K562 (cell line): ENCODE results near the gene PHF21A. TPM values are rescaled to one million over a fixed set of nuclear protein-coding genes. Genes with fewer than 3 reads are reported as not detected.
A peak's percentile ranks its signal among the peaks of the same experiment; 100 is the strongest.

Source experiments
- ATAC-seq: fragments of 200-7000 bp; cut with Tn5 transposase; 3 replicates; pipeline ENCODE4 v1.9.1; 2020; ENCODE audit warnings: moderate library complexity
- BruUV-seq: library from RNA; stranded (reverse); fragments of 400-500 nt; replicated peaks from 2 replicates; lab custom pipeline; 2021; lab: Mats Ljungman, UMichigan
- CTCF ChIA-PET: fragments of 300-600 bp; formaldehyde crosslinking; extraction: SDS; loops from one replicate; lab custom pipeline; 2021; ENCODE audit warnings: low intra/inter-chr PET ratio; lab: Yijun Ruan, JAX
- POLR2A ChIA-PET: fragments of 300-600, 350-650 bp; sonication (Branson Sonifier 250); formaldehyde crosslinking; extraction: SDS; loops from one replicate; lab custom pipeline; 2021; ENCODE audit warnings: antibody characterized with exemption, inconsistent platforms; lab: Yijun Ruan, JAX
- DNase-seq, 4 experiments: peaks; one replicate each; pipeline versions ENCODE4 v3.0.0 to v3.0.0-alpha.2; 2011 to 2018; ENCODE audit warnings: low spot score in 3 of 4, mixed read lengths in 3 of 4; ENCODE audit errors: extremely low read depth in 1 of 4
- FAIRE-seq: peaks from 2 replicates; lab custom pipeline; 2011; peaks lifted over from hg19 to GRCh38; lab: Jason Lieb, UNC
- H2AFZ ChIP-seq: 2 replicates; pipeline ENCODE4 v1.6.0; 2011; ENCODE audit warnings: low read depth, low read length, control low read depth, inconsistent platforms
- H3K27ac ChIP-seq: fragments of 200-600 bp; 3 replicates; pipeline ENCODE4 v1.8.0; 2011; ENCODE audit warnings: low read depth, mild to moderate bottlenecking, control low read depth, inconsistent platforms, low read length, moderate library complexity, mixed read lengths; ENCODE audit errors: extremely low read depth
- H3K27me3 ChIP-seq, 2 experiments: fragments of 300-600 bp in 1 of 2; 2 replicates in 1 of 2; 3 replicates in 1 of 2; pipeline versions ENCODE4 v1.6.0 to v1.8.0; 2011; ENCODE audit warnings: inconsistent platforms in 2 of 2, low read length in 2 of 2, mild to moderate bottlenecking in 1 of 2, mixed read lengths in 1 of 2, moderate library complexity in 1 of 2; ENCODE audit not compliant: control insufficient read depth in 2 of 2, insufficient read depth in 2 of 2
- H3K36me3 ChIP-seq: fragments of 300-600 bp; 3 replicates; pipeline ENCODE4 v1.8.0; 2011; ENCODE audit warnings: mild to moderate bottlenecking, low read length, inconsistent platforms; ENCODE audit not compliant: control insufficient read depth, insufficient read depth
- H3K4me1 ChIP-seq, 2 experiments: fragments of 200-600 bp in 1 of 2; replicated peaks in 1 of 2; 2 replicates in 1 of 2; 3 replicates in 1 of 2; pipeline versions ENCODE4 v1.5.1 to v1.8.0; 2011; ENCODE audit warnings: inconsistent platforms in 2 of 2, low read length in 2 of 2, mild to moderate bottlenecking in 1 of 2, mixed read lengths in 1 of 2, moderate library complexity in 1 of 2; ENCODE audit not compliant: control insufficient read depth in 2 of 2, insufficient read depth in 2 of 2
- H3K4me2 ChIP-seq: 2 replicates; pipeline ENCODE4 v1.6.1; 2011; ENCODE audit warnings: low read length, control low read depth, inconsistent platforms, mixed read lengths; ENCODE audit not compliant: insufficient read depth
- H3K4me3 ChIP-seq: fragments of 200-600 bp; sonication (generic), shearing (Covaris generic); 2 replicates; pipeline ENCODE4 v1.5.1; 2016; ENCODE audit warnings: control low read depth, inconsistent platforms
- H3K79me2 ChIP-seq: fragments of 200-600 bp; 3 replicates; pipeline ENCODE4 v1.8.0; 2011; ENCODE audit warnings: low read length, inconsistent platforms; ENCODE audit not compliant: control insufficient read depth, insufficient read depth
- H3K9ac ChIP-seq, 2 experiments: 2 replicates each; pipeline versions ENCODE4 v1.6.0 to v1.6.1; 2011; ENCODE audit warnings: low read depth in 2 of 2, low read length in 2 of 2, control low read depth in 1 of 2, inconsistent platforms in 1 of 2, mild to moderate bottlenecking in 1 of 2, mixed read lengths in 1 of 2; ENCODE audit not compliant: insufficient read depth in 1 of 2
- H3K9me1 ChIP-seq: one replicate; pipeline ENCODE4 v1.6.0; 2011; ENCODE audit warnings: inconsistent platforms, mild to moderate bottlenecking, low read length, moderate library complexity; ENCODE audit not compliant: control insufficient read depth, insufficient read depth
- H3K9me3 ChIP-seq: replicated peaks from 2 replicates; pipeline ENCODE4 v1.5.1; 2011; ENCODE audit warnings: low read depth, low read length, inconsistent platforms; ENCODE audit not compliant: control insufficient read depth, insufficient read depth
- H4K20me1 ChIP-seq: replicated peaks from 2 replicates; pipeline ENCODE4 v1.6.1; 2011; ENCODE audit warnings: low read length, inconsistent platforms, mixed read lengths; ENCODE audit not compliant: control insufficient read depth, insufficient read depth
- BHLHE40 ChIP-seq: IDR thresholded peaks from 2 replicates; pipeline ENCODE4 v1.6.1; 2011; ENCODE audit warnings: low read length, improper control_type of control experiment
- CEBPG ChIP-seq, 3 experiments: fragments of 200-800 bp in 1 of 3; sonication (Bioruptor generic) in 1 of 3; sonication (generic) in 1 of 3; formaldehyde crosslinking in 1 of 3; IDR thresholded peaks in 2 of 3; conservative IDR thresholded peaks in 1 of 3; 2 replicates each; pipeline versions ENCODE4 v1.6.1 to v1.8.0; 2016 to 2022; ENCODE audit warnings: missing compliant biosample characterization in 2 of 3, missing genetic modification characterization in 2 of 3, mild to moderate bottlenecking in 1 of 3, missing genetic modification reagents in 1 of 3
- ESRRB ChIP-seq: fragments of 250-450 bp; sonication (Bioruptor Pico); IDR thresholded peaks from 2 replicates; pipeline ENCODE4 v1.5.0; 2020; ENCODE audit warnings: mild to moderate bottlenecking, moderate library complexity, borderline replicate concordance
- FIP1L1 ChIP-seq: fragments of 200-400 bp; formaldehyde crosslinking; IDR thresholded peaks from 2 replicates; pipeline ENCODE4 v1.6.1; 2018; ENCODE audit warnings: mild to moderate bottlenecking, low read depth, low read length; ENCODE audit not compliant: poor library complexity, severe bottlenecking
- TAF7 ChIP-seq: fragments of 450-650 bp; IDR thresholded peaks from 2 replicates; pipeline ENCODE4 v1.6.1; 2016; ENCODE audit warnings: missing genetic modification characterization, missing compliant biosample characterization
- WGBS: fragments of 100-300 bp; shearing (Covaris generic); methylation state at CpG from one replicate; pipeline ENCODE4 v1.1.6; 2016; ENCODE audit warnings: low coverage, mixed read lengths; ENCODE audit not compliant: insufficient coverage; ENCODE audit errors: missing lambda C conversion rate; 5-methylcytosine and 5-hydroxymethylcytosine counted together
- in situ Hi-C: fragments of 300-500 bp; cut with MboI; formaldehyde crosslinking; loops from 4 replicates; pipeline ENCODE4 v1.15.0; 2018; ENCODE audit warnings: inconsistent platforms, mixed read lengths
- intact Hi-C: fragments of 100-400 bp; cut with micrococcal nuclease; formaldehyde crosslinking; loops from 2 replicates; pipeline ENCODE4 v1.14.2; 2022
- polyA plus RNA-seq, 8 experiments: library from polyadenylated mRNA; depleted of rRNA in 4 of 8; stranded (reverse) in 5 of 8; unstranded in 3 of 8; fragments of >200 nt; fragmentation: Nextera tagmentation in 2 of 8; fragmentation: Illumina TruSeq in 1 of 8; extraction: Ambion mirVana in 2 of 8; extraction: Trizol in 1 of 8; gene quantifications; 2 replicates each; pipeline versions ENCODE4 v1.2.1 to v1.2.3, GENCODE V29; 2011 to 2014; ENCODE audit warnings: inconsistent platforms in 1 of 8, missing spikeins in 1 of 8
- total RNA-seq, 7 experiments: library from RNA; depleted of rRNA in 6 of 7; stranded (reverse); fragments of >200 nt in 6 of 7; fragmentation: Illumina TruSeq in 2 of 7; extraction: Trizol in 2 of 7; gene quantifications; 2 replicates each; pipeline versions ENCODE4 v1.2.1 to v1.2.3, GENCODE V29; 2011 to 2021; ENCODE audit warnings: low replicate concordance in 1 of 7

PHF21A gene
- total and polyA plus RNA-seq, 9 of the 15 experiments (the other 6 are each of a cell fraction or from before 2014, with no cell fraction given) = 1.5 to 32.4 (median 10.7) TPM

DNA sequence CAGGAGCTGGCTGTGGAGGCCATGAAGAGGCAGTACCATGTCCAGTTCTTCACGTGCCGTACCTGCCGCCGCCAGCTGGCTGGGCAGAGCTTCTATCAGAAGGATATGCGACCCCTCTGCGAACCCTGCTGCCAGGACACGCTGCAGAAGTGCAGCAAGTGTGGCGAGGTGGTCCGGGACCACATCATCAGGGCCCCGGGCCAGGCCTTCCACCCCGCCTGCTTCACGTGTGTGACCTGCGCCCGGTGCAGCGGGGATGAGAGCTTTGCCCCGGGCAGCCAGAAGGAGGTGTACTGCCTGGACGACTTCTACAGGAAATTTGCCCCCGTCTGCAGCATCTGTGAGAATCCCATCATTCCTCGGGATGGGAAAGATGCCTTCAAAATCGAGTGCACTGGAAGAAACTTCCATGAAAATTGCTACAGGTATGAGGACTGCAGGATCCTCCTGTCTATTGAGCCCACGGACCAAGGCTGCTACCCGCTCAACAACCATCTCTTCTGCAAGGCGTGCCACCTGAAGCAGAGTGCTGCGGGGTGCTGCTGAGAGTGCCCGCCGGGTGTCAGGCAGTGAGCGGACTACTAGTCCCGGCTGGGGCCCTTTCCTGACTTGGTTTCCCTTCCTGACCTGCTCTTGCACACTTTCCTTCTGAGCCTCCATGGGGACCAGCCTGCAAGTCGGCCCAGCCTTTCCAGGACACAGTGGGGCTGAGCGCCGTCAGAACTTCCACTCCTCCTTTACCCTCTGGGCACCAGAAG, 22.0 kb upstream of the PHF21A start:
- Histone ChIP-seq H3K27ac (no peak overlapping the region), H3K27me3 (no peaks in the 10 kb centered on the region), H3K36me3 (no peaks in the 10 kb centered on the region), H3K9ac (peak overlapping the region in 1 of 2 experiments; percentile 62; a peak in 1 of 4 replicates), H3K79me2 (no peaks in the 10 kb centered on the region), H2AFZ (no peak overlapping the region), H3K4me1 (peaks cover 0 to 16% of the 10 kb centered on the region in 2 experiments; a peak in 2 of 5 replicates), H3K4me3 (no peak overlapping the region), H3K9me1 (no peaks in the 10 kb centered on the region), H4K20me1 (no peaks in the 10 kb centered on the region), H3K9me3 (no peaks in the 10 kb centered on the region), H3K4me2 (no peak overlapping the region)
- ChIA-PET POLR2A (interaction anchor here (0.7 to 1.2 kb wide), 2 partner anchors 13 to 28 kb away, joined by 3 read pairs; no protein-coding TSS in a partner anchor), CTCF (interaction anchor here (0.6 kb wide), 1 partner anchor 299 kb away, joined by 6 read pairs; no protein-coding TSS in a partner anchor)
- intact Hi-C loops = no loop called here
- ATAC-seq = no peak
- TF ChIP-seq ESRRB (CRISPR knock-in tag) (no peak), CEBPG (CRISPR knock-in tag; IDR thresholded peaks at IDR 0.05) (no peak), CEBPG (tag; conservative IDR thresholded peaks at IDR 0.05 in 1 of 2, IDR thresholded peaks at IDR 0.05 in 1 of 2) (no peak), FIP1L1 (no peak), BHLHE40 (no peak), TAF7 (tag) (no peak)
- no TSS peak for BruUV-seq
- in situ Hi-C loops = no loop called here
- no peak for FAIRE-seq
- WGBS = 66% methylated on average over 30 of the region's 31 CpGs
- no peak for DNase-seq
